C4-2B (cell line): ENCODE measurements around the gene GRIN2B.

Experiments
- H3K27ac ChIP-seq: fragments of 450-650 bp; 2 replicates; pipeline ENCODE4 v1.5.1; 2017
- CTCF ChIP-seq: fragments of 450-650 bp; conservative IDR thresholded peaks from 2 replicates; pipeline ENCODE4 v1.5.1; 2017; ENCODE audit warnings: mild to moderate bottlenecking
- ZFX ChIP-seq: fragments of 450-650 bp; IDR thresholded peaks from 2 replicates; pipeline ENCODE4 v1.6.1; 2017

The GRIN2B gene

GRCh38 chr12:13976028-13976584 is 5.3 kb downstream of the GRIN2B start:
- H3K27ac ChIP-seq = no peak overlapping the region
- TF ChIP-seq ZFX (no peak), CTCF (no peak)

- TF ChIP-seq CTCF = no peak
- no peak for TF ChIP-seq ZFX
- H3K27ac ChIP-seq = no peak overlapping the region
These were observed 7.4 kb downstream of the GRIN2B start for GRCh38 chr12:13973996-13974395.

- TF ChIP-seq ZFX (no peak), CTCF (no peak)
These were observed 10.6 kb downstream of the GRIN2B start for GRCh38 chr12:13970803-13971202.

GRCh38 chr12:13968281-13968680 is 13.1 kb downstream of the GRIN2B start:
- TF ChIP-seq CTCF (no peak), ZFX (no peak)
- H3K27ac ChIP-seq = no peak overlapping the region

More at GRCh38 chr12:13970803-13971202, 10.6 kb downstream of the GRIN2B start:
- no peak overlapping the region for H3K27ac ChIP-seq

GRCh38 chr12:13964666-13965065 is 16.7 kb downstream of the GRIN2B start:
- no peak overlapping the region for H3K27ac ChIP-seq
- no peak for TF ChIP-seq ZFX
- no peak for TF ChIP-seq CTCF

GRCh38 chr12:13962699-13963098 is 18.7 kb downstream of the GRIN2B start:
- H3K27ac ChIP-seq = no peak overlapping the region
- TF ChIP-seq CTCF = peak; percentile 65
- no peak for TF ChIP-seq ZFX

GRCh38 chr12:13961971-13962370 is 19.4 kb downstream of the GRIN2B start:
- no peak overlapping the region for H3K27ac ChIP-seq
- no peak for TF ChIP-seq ZFX
- TF ChIP-seq CTCF = no peak
